Vagina (tissue), 2 donors: ENCODE measurements around the gene CSTB. TPM values are rescaled to one million over a fixed set of nuclear protein-coding genes. Genes with fewer than 3 reads are reported as not detected.
A peak's percentile ranks its signal among the peaks of the same experiment; 100 is the strongest.

ENCODE experiments used
- DNase-seq, 2 donors: peaks; one replicate each; pipeline ENCODE4 v3.0.0-alpha.2; 2017; ENCODE audit errors: extremely low spot score in 2 of 2
- H3K27ac ChIP-seq: fragments of 200-600 bp; sonication (generic); one replicate; pipeline ENCODE4 v1.5.1; 2019
- H3K27me3 ChIP-seq: fragments of 200-600 bp; sonication (generic); one replicate; pipeline ENCODE4 v1.5.1; 2019
- H3K36me3 ChIP-seq, 2 donors: fragments of 200-600 bp; sonication (generic); one replicate each; pipeline ENCODE4 v1.5.1; 2017 to 2019
- H3K4me1 ChIP-seq: fragments of 200-600 bp; sonication (generic); one replicate; pipeline ENCODE4 v1.5.1; 2019
- H3K4me3 ChIP-seq, 2 donors: fragments of 200-600 bp; sonication (generic); 1 replicate in 1 of 2; 2 replicates in 1 of 2; pipeline ENCODE4 v1.5.1; 2016 to 2019
- H3K9me3 ChIP-seq: fragments of 200-600 bp; sonication (generic); one replicate; pipeline ENCODE4 v1.5.1; 2019
- CTCF ChIP-seq, 3 experiments: fragments of 450-650 bp in 2 of 3; fragments of 200-600 bp in 1 of 3; sonication (generic) in 1 of 3; IDR thresholded peaks; one replicate each; pipeline ENCODE4 v1.5.1; 2017 to 2019; ENCODE audit warnings: antibody characterized with exemption in 3 of 3, mild to moderate bottlenecking in 2 of 3, moderate library complexity in 2 of 3
- POLR2A ChIP-seq, 2 donors: fragments of 450-650 bp; IDR thresholded peaks; one replicate each; pipeline ENCODE4 v1.6.1; 2017; ENCODE audit warnings: antibody characterized with exemption in 2 of 2, mild to moderate bottlenecking in 2 of 2, moderate library complexity in 2 of 2
- POLR2AphosphoS5 ChIP-seq, 2 donors: sonication (generic); formaldehyde crosslinking; IDR thresholded peaks; one replicate each; pipeline ENCODE4 v1.9.0; 2017; ENCODE audit warnings: antibody characterized with exemption in 2 of 2, mild to moderate bottlenecking in 2 of 2, low read depth in 1 of 2; ENCODE audit not compliant: insufficient read depth in 1 of 2
- intact Hi-C: fragments of 100-400 bp; cut with DNase I; formaldehyde crosslinking; loops from one replicate; pipeline ENCODE4 v1.15.1; 2023
- total RNA-seq: library from RNA; depleted of rRNA; stranded (reverse); fragments of >200 nt; gene quantifications from one replicate; pipeline ENCODE4 v1.2.3, GENCODE V29; 2016

Gene CSTB
- total RNA-seq, 1 donor from 2014 or later: 173 TPM

DNA sequence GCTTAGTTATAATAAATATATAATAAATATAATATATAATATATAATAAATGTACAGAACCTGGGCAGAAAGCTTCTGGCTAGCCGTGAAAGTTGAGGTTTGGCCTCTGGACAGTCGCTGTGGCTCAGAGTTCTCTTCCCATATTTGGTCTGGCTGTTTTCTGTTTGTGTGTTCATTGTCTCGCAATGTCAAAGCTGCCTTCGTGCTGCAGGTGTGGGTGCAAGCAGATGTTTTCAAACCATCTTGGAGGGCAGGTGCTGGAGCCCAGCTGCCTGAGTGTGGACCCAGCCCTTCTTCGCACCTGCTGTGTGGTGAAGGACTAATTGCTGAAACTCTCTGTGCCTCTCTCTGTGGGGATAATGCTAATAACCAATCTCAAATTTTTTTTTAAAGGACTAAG is 3.6 kb upstream of the CSTB start:
- Histone ChIP-seq H3K27me3 (no peaks in the 10 kb centered on the region), H3K9me3 (no peaks in the 10 kb centered on the region), H3K36me3 (no peaks in the 10 kb centered on the region), H3K4me1 (peaks cover 22% of the 10 kb centered on the region), H3K27ac (no peak overlapping the region), H3K4me3 (no peak overlapping the region)
- DNase-seq: no peak
- TF ChIP-seq CTCF (IDR thresholded peaks at IDR 0.05): no peak
- TF ChIP-seq POLR2AphosphoS5 (IDR thresholded peaks at IDR 0.05; ENCODE audit: insufficient read depth in 1 of 2, low read depth in 1 of 2): no peak
- no peak for TF ChIP-seq POLR2A (IDR thresholded peaks at IDR 0.05)
- intact Hi-C loops: loop anchor here (5.0 to 10.0 kb wide), 2 partner anchors 55 to 122 kb away; partner anchors contain the start of genes HSF2BP and RRP1B

- no peak for DNase-seq
- Histone ChIP-seq H3K9me3 (no peaks in the 10 kb centered on the region), H3K36me3 (peaks cover 0 to 9% of the 10 kb centered on the region in 2 donors), H3K27me3 (no peaks in the 10 kb centered on the region), H3K4me1 (peaks cover 23% of the 10 kb centered on the region), H3K27ac (no peak overlapping the region), H3K4me3 (no peak overlapping the region)
- intact Hi-C loops: loop anchor here (5.0 to 10.0 kb wide), 2 partner anchors 54 to 121 kb away; partner anchors contain the start of genes HSF2BP and RRP1B
- TF ChIP-seq CTCF (IDR thresholded peaks at IDR 0.05) (no peak), POLR2A (IDR thresholded peaks at IDR 0.05) (no peak), POLR2AphosphoS5 (IDR thresholded peaks at IDR 0.05; ENCODE audit: insufficient read depth in 1 of 2, low read depth in 1 of 2) (no peak)
These were observed 2.6 kb upstream of the CSTB start for GRCh38 chr21:43778469-43779335.

DNA sequence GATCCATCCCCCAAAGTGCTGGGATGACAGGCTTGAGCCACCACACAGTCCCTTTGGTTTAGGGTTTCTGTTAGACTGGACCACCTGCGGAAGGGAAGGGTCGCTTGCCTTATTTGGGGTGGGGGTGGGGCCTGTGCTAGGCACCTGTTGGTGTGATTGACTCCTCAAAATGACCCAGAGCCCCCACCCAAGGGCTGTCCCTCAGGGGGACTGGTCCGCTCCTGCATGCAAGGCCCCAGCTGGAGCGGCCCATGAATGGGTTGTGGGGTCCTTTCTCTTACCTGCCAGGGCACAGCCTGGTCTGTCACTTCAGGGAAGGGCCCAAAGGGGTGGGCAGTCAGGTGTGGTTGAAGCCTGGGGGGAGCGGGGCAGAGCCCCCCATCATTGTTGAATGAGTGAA is 1.8 kb upstream of the CSTB start:
- Histone ChIP-seq H3K4me3 (no peak overlapping the region), H3K4me1 (peaks cover 21% of the 10 kb centered on the region), H3K36me3 (peaks cover 0 to 17% of the 10 kb centered on the region in 2 donors), H3K27me3 (no peaks in the 10 kb centered on the region), H3K27ac (no peak overlapping the region), H3K9me3 (no peaks in the 10 kb centered on the region)
- intact Hi-C loops: loop anchor here (5.0 to 10.0 kb wide), 2 partner anchors 53 to 121 kb away; partner anchors contain the start of genes HSF2BP and RRP1B
- DNase-seq: no peak
- TF ChIP-seq POLR2AphosphoS5 (IDR thresholded peaks at IDR 0.05; ENCODE audit: insufficient read depth in 1 of 2, low read depth in 1 of 2) (no peak), CTCF (IDR thresholded peaks at IDR 0.05) (no peak), POLR2A (IDR thresholded peaks at IDR 0.05) (no peak)

DNA sequence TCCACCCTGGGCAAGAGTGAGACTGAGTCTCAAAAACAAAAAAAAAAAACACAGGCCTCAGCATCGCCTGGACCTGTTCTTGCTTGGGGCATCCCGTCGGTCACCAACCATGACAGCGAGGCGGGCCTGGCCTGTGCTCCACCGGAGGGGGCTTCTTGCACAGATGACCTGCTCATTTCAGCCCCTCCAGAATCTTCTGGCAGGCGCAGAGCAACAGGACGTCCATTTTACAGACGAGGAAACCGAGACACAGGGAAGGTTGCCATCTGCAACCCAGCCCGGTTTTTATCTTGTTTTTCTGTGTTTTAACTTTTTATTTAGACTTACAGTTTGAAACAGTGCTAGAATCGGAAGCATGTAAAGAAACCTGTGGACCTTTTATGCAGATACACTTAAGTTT is 918 bp downstream of the CSTB start:
- Histone ChIP-seq H3K4me1 (peaks cover 16% of the 10 kb centered on the region), H3K27me3 (no peaks in the 10 kb centered on the region), H3K27ac (peak overlapping the region; percentile 92), H3K4me3 (peak overlapping the region; percentile 81), H3K36me3 (peaks cover 0 to 20% of the 10 kb centered on the region in 2 donors), H3K9me3 (no peaks in the 10 kb centered on the region)
- DNase-seq: no peak
- TF ChIP-seq CTCF (IDR thresholded peaks at IDR 0.05) (no peak), POLR2AphosphoS5 (IDR thresholded peaks at IDR 0.05; ENCODE audit: insufficient read depth in 1 of 2, low read depth in 1 of 2) (no peak), POLR2A (IDR thresholded peaks at IDR 0.05) (no peak)
- intact Hi-C loops: loop anchor here (5.0 to 10.0 kb wide), 2 partner anchors 50 to 118 kb away; partner anchors contain the start of genes HSF2BP and RRP1B
